ENCODE measurements around the gene IGSF21.

The IGSF21 gene

DNA sequence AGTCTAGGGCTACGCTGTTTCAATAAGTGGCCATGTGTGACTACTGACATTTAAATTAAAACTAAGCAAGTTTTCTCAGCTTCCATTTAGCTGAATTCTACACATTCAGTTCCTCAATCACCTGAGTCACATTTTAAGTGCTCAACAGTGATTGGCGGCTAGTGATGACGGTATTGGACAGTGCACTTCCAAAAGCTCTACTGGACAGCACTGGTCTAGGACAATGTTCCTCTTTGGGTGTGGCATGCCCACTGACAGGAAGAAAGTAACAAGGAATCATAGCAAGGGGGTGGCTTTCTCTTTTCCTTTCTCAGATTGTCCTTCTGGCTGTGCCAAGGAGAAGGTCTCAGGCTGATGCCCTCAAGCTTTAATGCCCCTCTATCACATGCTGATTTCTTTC is 11.7 kb downstream of the IGSF21 start:
- DNase-seq (ENCODE audit: low read depth in 2 of 2): no peak

DNA sequence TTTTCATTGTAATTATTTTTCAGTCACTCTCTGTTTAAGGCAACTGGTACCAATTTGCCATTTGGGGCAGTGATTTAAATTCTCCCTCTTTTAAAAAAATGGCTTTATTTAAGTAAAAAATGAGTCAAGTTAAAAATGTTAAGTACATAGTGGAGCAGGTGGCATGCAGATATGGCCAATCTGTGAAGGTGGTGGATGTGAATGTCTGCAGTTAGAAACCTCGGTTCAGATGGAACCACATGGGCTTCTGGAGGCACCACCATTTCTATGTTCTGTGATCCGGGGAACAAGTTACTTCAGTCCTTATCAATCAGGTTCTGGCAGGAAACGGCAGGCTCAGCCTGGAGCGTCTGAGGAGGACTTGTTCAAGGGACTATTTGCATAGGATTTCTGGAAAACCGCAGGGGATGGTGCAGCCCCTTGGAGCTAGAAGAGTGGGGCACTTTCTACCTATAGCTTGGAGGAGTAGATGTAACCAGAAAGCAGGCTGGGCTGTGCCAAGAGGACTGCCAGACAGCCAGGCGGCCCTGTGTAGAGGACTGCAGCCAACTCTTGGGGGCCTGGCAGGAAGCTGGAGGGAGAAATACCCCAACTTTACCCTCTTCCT is 12.3 kb downstream of the IGSF21 start:
- no peak for DNase-seq (ENCODE audit: low read depth in 2 of 2)

DNA sequence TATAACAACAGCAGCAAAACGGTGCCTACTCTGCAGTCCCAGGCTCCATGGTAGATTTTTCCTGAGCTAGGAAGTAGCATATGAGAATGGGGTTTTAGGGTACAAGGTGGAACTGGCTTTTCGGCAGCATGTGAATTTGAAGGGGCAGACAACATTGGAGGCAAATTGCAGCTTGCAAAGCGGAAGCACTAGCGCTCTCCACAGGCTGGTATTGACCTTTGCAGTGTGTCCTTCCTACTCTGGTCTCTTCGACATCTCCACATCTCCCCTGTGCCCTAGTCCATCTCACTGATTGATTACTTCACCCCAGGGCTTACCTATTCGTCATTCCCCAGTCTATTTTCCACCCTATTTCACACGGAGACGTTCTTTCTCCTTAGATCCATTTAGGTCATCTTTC is 13.0 kb downstream of the IGSF21 start:
- no peak for DNase-seq (ENCODE audit: low read depth in 2 of 2)

DNA sequence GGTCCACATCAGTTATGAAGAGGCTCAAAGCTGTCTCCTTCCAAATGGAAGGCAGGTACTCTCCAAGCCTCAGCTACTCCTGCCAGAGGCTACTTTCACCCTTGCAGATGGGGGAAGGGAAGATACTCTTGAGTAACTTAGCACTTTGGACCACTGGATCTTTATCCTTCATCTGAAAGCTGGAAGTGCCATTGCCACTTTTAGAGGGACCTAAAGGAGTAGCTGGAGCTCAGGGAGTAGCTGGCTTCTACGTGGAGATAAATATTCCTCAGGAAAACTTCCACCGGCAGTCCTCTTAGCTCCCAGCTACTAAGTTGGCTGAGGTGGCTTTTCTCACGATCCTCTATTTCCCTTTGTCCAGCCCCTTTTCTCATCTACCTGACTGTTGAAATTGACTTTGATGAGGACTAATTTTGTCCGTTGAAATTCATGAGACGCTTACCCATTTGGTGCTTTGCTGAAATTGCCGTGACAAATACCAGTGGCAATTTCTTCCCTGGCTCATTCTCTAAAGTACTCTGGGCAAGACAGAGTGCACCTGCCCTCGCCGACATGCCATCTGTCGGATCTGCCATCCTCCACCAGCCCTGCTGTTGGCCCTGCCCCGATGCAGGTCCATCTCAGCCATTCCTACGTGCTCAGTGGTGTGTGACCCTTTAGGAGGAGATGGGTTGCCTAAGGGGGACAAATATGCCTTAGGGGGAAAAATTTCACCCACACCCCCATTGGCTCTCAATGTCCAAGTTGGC is 13.6 kb downstream of the IGSF21 start:
- DNase-seq (ENCODE audit: low read depth in 2 of 2): no peak

DNA sequence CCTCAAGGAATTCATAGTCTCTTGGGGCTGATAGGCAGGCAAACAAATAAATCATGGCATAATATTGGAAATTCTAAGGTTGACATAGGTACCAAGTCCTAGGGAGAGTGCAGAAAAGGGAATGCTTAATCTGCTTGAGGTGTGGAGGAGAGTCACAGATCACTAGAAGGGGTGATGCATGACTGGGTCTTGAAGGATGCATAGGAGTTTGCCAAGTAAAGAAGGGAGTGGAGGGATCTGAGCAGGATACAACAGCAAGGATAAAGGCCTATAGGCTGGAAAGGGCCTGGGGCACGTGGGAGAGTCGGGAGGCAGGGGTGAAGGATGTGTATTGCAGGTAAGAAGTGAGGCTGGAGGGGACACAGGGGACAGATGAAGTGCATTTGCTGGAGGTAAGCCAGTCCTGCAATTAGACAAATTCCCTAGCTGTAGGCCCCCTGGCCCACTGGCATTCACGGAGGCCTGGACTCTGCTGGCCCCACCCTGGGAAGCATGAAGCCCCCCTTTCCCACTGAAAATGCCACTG is 15.9 kb downstream of the IGSF21 start:
- no peak for DNase-seq (ENCODE audit: low read depth in 2 of 2)

DNA sequence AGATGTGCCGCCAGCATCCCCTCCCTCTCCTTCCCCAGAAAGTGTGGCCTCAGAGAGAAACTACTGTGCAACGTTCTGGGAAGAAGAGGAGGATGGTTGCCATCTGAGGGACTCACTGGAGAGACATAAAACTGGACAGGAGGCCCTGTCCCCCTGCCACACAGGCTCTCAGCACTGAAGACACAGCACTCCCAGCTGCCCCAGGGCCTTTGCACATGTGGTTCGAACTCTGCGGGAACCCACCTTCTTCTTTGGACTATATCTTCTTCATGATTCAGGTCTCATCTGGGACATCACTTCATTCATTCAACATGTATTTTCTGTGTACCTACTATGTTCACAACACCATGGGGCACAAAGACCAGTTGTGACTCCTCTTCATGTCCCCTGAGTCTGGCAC is 17.4 kb downstream of the IGSF21 start:
- no peak for DNase-seq (ENCODE audit: low read depth in 2 of 2)

DNA sequence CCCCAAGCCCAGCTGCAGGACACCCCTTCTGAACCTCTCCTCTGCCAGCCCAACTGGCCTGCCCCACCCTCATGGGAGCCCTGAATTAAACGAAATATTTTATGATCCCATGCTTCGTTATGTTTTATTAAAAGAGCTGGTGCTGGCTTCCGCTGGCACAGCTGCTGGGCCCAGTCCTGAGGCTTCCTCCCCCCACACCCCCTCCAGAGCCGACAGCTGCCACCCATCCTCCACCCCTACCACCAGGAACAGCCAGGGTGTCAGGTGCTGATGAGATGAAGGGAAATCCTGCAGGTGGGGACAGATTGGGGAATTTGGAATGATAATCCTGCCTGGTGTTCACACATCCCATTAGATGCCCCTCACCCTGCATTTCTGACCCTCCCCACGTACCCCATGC is 19.0 kb downstream of the IGSF21 start:
- no peak for DNase-seq (ENCODE audit: low read depth in 2 of 2)

DNA sequence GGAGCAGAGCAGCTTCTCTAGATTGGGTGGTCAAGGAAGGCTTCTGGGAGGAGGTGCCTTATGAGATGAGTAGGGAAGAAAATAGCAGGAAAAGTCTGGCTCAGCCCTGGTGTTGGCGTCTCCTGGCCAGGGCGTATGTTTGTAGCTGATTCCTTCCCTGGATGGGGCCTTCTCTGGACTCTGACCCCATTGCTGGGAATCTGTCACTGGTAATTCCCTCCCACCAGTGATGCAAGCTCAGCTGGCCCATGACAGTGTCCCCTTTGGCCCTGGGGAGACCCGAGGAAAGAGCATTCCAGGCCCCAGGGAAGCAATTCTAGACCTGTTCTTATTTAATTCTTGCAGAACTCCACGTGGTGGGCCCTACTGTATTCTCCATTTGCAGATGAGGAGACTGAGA is 20.7 kb downstream of the IGSF21 start:
- DNase-seq (ENCODE audit: low read depth in 2 of 2): no peak

DNA sequence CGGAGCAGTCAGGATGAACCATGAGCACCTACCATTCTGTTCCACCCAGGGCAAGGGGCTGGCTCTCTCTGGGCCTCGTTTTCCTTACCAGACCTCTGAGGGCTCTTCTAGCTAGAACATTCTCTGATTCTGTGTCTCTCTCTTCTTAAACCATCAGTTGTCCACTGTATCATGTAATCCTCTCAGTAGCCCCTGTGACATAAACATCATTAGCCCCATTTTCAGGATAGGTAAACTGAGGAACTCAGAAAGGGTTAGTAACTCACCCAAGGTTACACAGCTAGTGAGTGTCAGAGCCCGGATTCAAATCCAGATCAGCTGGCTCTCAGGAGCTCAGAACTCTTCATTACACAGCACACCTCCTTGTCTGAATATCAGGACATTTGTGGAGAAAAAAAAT is 22.8 kb downstream of the IGSF21 start:
- no peak for DNase-seq (ENCODE audit: low read depth in 2 of 2)

DNA sequence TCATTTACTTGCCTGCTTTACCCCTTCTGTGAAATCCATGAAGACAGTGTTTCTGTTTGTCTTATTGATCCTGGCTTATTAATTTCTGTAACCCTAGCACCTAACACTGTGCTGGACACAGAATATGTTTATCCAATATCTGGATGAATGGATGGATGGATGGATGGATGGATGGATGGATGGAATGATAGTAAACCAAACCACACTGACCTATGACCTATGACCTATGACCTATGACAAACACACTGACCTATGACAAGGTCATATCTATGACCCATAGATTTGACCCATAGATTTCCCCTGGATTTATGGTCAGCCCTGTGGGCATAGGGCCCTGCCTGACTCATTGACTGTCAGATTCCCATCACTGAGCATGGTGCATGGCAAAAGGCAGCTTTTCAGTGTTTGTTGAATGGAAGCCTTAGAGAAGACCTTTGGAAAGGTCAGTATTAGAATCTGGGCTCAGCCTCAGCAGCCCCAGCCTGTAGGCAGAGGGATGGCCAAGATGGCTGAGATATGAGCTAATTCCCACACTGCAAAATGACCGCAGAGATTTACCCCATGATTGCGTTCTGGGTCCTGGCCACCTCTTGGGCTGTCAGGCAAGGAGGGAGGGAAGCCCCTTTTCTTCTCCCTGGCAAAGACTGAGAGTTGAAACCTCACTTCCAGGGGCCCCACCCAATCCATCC is 24.6 kb downstream of the IGSF21 start:
- DNase-seq (ENCODE audit: low read depth in 2 of 2): no peak

DNA sequence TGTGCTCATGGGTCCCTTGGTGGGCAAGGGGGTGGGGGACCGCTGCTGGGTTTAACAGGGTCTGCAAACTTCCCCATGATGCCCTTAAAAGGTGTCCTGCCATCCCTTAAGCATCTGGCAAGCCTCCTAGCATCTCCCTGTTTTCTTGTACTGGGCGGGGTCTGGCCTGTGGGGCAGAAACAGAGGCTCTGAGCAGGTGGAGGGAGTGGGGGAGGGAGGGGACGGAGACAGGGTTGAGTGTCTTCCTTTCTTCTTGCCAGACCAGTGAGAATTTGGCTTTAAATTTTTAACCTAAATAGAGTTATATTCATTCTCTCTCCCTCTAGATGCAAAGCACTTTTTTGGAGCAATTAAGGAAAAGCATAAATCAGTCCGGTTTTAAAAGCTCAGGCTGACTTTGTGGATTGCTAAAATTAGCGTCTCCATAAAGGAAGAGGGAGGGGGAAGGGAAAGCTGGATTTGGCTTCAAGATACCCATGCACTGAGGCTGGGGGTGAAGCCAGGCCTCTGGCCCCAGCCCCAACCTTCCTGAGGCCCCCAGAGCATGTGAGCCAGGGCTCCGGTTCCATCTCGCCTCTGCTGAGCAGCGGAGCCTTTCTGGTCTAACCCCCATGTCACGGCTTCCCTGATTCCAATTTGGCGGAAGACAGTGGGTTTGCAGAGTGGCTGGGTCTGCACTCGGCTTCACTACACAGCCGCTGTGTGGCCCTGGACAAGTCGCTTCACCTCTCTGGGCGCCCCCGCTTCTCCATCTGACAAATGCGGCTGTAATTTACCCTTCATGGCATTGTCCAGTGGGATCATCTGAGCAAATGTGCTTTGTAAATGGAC is 25.3 kb downstream of the IGSF21 start:
- DNase-seq (ENCODE audit: low read depth in 2 of 2): no peak

DNA sequence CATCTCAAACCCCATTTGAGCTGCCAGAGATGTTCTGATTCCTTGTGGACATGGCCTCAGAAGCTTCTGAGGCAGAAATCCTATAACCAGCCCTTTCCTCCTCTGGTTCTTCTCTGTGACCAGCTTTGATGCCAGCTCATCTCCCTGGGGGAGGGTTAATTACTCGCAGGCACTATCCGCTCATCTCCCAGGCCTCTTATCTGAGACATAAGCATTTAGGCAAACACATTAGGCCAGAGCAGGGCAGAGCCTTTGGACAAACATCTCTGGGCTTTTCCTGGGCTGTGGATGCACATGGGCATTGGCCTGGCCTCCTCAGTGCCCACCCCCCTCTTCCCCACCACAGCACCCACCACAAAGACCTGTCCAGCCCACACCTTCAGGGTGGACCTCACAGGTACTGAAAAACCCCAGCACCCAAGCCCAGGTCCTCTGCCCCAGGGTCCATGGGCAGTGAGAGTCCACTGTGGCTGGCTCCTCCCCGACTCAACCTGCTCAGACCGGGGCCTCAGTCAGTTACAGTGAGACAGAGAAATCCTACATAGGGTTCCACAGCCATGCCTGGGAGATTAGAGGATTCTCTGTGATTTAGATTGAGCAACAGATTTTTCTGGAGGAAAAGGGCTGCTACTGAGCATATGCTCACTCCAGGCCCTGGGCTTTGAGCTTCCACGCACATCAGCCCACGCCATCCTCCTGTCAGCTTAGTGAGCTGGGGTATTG is 26.9 kb downstream of the IGSF21 start:
- no peak for DNase-seq (ENCODE audit: low read depth in 2 of 2)

DNA sequence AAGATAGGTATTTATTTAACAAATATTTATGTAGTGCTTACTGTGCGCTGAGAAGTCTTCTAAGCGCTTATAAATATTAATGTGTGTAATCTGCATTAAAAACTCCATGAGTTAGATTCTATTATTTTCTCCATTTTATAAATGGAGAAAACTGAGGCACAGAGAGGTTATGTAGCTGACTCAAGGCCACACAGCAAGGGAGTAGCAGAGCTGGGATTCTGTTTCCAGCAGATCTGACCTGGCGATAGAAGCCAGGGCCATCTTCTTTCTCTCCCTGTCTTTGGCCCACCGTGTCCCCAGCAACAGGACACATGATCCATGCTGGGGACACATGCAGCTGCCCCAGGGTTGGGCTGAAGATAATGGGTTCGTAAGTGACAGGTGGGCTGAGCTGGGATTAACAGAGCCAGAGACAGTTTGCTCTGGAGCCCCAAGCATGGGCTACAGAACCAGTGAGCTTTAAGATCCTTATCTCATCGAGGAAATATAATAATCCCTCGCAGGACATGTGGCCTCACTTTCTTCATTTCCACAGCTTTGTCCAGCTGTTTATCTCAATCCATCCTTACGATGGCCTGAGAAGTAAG is 30.3 kb downstream of the IGSF21 start:
- no peak for DNase-seq (ENCODE audit: low read depth in 2 of 2)

DNA sequence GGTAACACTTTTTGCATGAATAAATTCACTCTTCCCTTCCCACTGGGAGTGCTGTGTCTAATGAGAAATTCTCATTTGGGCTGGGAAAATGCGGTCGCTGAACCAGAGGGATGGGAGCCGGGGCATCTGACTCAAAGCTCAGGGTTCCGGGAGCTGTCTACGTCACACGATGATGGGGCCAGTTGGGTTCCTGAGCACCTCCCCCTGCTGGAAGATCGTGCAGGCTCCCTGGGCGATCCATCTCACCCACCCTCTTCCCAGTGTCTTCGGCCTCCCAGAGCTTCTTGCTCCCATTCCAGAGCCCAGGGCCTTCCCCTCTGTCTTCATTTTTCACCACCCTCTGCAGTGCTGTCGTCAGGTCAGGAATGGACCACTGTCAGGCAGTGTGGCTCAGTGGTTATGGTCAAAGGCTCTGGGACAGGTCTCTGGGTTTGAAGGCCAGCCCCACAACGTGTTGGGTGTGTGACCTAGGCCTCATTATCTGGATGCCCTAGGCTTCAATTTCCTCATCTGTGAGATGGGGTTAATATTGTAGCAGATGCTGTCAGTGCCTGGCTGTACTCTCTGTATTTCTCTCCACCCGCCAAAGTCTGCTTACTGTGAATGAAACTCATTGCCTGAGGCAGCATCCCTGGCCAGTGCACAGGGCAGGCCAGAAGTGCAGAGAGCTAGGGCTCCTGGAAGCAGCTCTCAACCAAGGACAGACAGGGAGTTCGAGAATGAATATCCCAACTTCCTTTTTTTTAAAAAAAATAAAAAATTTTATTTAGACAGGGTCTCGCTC is 31.8 kb downstream of the IGSF21 start:
- DNase-seq (ENCODE audit: low read depth in 2 of 2): no peak

DNA sequence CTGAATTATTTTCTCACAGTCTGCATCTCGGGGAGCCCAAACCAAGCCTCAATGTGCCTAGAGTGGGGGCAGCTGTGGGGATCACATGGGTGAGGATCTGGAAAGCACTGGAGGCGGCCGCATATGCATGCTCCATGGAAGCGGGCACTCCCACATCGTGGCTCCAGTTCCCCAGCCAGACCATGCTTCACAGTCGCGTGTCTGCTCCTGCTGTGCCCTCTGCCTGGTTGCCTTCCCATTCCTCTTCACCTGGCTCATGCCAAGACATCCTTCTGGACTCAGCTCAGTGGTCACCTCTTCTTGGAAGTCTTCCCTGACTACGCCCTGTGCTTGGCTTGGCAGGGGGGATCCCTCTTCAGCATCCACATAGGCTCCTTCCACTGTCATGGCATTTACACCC is 32.8 kb downstream of the IGSF21 start:
- no peak for DNase-seq (ENCODE audit: low read depth in 2 of 2)

DNA sequence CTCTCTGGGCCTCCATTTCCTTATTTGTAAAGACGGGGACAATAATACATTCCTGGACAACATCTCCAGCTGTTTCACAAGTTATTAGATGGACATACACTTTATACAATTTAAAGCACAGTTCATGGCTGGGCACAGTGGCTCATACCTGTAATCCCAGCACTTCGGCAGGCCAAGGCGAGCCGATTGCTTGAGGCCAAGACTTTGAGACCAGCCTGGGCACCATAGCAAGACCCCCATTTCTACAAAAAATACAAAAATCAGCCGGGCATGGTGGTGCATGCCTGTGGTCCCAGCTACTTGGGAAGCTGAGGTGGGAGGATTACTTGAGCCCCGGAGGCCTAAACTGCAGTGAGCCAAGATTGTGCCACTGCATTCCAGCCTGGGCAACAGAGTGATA is 34.1 kb downstream of the IGSF21 start:
- DNase-seq (ENCODE audit: low read depth in 2 of 2): no peak

DNA sequence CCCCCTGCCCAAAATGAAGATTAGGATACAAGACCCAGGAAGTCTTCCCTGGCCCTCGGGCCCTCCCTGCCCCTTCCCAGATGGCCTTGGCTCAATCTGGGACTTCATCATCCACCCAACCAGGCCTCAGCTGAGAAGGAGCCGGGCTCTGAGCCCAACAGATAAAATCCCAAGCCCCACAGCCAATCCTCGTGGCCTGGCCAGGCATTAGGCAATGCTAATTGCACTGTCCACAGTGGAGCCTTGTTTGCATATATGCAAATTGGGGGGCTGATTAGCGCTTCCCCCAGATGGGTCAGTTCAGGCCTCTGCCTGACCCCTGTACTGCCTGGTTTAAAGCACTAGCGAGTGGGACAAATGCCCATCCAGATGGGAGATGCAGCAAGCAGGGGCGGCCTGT is 34.9 kb downstream of the IGSF21 start:
- no peak for DNase-seq (ENCODE audit: low read depth in 2 of 2)

DNA sequence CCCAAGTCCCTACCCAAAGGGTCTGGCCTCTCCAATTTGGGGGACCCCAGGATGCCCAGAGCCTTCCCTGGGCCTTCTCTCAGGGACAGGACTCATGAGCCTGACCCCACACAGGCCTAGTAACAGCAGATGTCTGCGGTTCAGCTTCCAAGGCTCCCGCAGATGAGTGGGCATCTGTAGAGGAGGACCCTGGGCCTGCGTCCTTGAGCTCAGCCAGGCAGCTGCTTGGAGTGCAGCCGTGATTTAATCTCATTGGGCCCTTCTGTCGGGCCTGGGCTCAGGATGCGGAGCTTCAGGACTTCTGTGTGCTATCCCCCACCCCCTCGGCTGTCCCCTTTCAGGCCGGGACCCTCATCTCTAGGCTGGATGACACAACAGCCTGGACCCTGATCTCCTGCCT is 35.4 kb downstream of the IGSF21 start:
- DNase-seq (ENCODE audit: low read depth in 2 of 2): no peak

DNA sequence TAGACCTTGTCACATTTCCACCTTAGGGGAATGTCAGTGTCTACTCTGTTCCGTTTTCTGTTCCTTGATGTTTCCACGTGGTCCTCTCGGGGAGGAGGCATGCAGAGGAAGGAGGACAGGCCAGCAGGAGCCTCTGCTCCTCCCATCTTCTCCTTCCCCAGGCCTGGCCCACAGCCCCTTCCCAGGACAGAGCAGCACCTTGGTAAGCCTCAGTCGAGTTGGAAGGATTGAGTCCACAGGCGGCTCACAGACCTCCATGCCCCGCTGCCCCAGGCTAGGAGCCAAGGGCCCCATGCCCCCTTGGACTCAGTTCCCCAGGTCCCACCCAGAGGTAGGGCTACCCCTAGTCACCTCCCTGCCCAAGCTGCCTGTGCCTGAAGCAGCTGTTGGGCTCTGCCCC is 36.5 kb downstream of the IGSF21 start:
- DNase-seq (ENCODE audit: low read depth in 2 of 2): no peak

DNA sequence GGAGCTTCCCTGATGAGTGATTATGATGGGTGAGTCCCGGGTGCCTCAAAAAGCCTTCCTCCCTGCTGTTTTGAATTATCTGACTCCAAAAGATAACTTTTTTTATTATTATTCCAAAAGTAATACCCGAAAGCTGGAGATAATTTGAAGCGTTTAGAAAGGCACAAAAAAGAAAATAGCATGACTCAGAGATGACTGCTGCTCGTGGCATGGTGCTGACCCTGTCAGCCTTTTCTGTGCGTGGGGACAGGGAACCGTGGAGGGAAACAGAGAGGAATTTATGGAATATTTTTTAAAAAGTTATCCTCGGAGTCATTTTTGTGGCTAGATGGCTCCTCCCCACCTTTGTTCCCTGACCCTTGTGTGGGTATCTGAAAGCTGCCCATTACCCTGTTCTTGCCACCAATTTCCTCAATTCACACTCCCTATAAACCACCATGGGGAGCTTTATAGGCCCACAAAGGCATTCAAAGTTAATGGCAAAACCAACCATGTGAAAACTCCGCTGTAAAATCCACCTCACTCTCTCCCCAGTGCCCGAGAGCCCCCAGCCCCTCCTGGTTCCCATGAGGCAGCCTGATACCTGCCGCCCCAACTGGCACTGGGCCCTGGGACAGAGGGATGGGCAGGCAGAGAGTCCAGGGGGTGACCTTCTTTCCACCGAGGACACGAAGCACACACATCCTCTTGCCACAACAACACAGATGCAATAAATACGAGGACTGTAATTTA is 37.5 kb downstream of the IGSF21 start:
- no peak for DNase-seq (ENCODE audit: low read depth in 2 of 2)
